Measurements from ENCODE around the gene NPIPB2.

NPIPB2 gene

GRCh38 chr16:11892761-11893160, 49.1 kb downstream of the NPIPB2 start:
- no peak overlapping the region for H3K4me3 Mint-ChIP-seq
- DNase-seq (ENCODE audit: low spot score in 2 of 2) (no peak), ATAC-seq (no peak)
- peaks cover 12% of the 10 kb centered on the region for H3K4me1 Mint-ChIP-seq
- H3K27ac Mint-ChIP-seq = no peak overlapping the region
- peaks cover 100% of the 10 kb centered on the region for H3K36me3 Mint-ChIP-seq
- H3K9me3 Mint-ChIP-seq = no peaks in the 10 kb centered on the region

DNA sequence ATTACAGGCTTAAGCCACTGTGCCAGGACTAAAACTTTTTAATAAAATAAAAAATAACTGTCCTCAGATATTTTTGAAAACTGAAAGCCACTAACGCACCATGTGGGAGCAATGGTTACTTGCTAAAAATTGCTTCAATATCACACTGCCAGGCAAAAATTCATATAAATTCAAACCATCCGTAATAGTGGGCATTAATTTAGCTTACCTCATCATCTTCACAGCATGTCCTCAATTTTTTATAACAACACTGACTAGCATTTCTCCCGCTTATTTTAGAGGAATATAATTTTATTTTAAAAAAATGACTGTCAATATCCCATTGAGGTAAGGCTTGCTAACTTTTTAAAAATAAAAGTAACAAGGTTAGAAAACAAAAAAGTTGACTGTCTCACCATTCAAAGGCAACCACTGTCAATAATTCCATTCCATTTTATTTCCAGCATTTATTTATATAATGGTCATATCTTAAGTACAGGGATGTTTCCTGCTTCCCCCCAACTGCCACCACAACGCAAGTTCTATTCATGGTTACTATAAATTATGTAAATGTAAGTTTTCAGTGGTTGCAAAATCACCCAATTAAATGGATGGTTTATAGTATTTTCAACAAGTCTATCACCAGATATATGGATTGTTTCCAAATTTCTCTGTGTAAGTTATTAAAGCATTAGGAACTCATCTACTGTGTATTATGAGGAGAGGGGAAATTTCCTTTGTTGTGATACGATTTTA, 51.4 kb downstream of the NPIPB2 start:
- no peak for ATAC-seq
- Mint-ChIP-seq H3K9me3 (no peaks in the 10 kb centered on the region), H3K4me1 (no peaks in the 10 kb centered on the region), H3K27ac (no peak overlapping the region), H3K4me3 (no peak overlapping the region), H3K36me3 (peaks cover 100% of the 10 kb centered on the region)
- no peak for DNase-seq (ENCODE audit: low spot score in 2 of 2)

DNA sequence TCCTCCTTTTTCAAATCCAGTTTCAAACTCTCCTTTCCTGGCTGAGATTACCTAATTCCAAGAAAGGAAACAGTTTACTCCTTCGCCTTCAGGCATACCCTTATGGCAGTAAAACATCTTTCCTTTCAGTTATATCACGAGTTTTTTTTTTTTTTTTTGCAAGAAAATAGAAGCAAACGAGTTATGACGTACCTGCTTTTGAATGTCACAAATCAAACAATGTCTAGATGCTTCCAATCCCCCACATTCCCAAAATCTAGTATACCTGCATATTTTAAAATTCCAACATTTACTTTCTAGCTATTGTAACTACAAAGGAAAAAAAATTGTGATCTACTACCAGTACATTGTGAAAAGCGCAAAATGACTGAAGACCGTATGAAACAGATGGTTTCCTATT, 55.0 kb downstream of the NPIPB2 start:
- Mint-ChIP-seq H3K4me1 (no peaks in the 10 kb centered on the region), H3K36me3 (peaks cover 100% of the 10 kb centered on the region), H3K27ac (no peak overlapping the region), H3K9me3 (no peaks in the 10 kb centered on the region), H3K4me3 (no peak overlapping the region)
- DNase-seq (ENCODE audit: low spot score in 2 of 2) (no peak), ATAC-seq (no peak)

DNA sequence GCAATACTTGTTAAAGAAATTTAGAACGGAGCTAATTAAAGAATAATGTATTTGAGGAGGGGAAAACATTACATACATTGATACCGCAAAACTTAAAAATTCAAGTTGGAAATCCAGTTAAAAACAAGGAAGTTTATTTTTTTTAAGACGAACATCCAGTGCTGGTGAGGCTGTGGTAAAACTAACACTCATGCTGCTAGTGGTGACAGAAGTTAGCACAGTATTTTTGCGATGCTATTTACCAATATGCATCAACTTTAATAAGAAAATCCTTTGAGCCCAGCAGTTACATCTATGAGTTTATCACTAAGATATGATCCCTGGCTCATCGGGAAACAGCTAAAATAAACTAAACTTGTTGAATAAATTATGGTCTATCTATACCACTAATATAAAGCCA, 57.8 kb downstream of the NPIPB2 start:
- H3K9me3 Mint-ChIP-seq = no peaks in the 10 kb centered on the region
- H3K36me3 Mint-ChIP-seq = peaks cover 100% of the 10 kb centered on the region
- H3K4me3 Mint-ChIP-seq = no peak overlapping the region
- no peak overlapping the region for H3K27ac Mint-ChIP-seq
- no peak for DNase-seq (ENCODE audit: low spot score in 2 of 2)
- ATAC-seq = no peak
- H3K4me1 Mint-ChIP-seq = no peaks in the 10 kb centered on the region

GRCh38 chr16:11880007-11880406, 61.8 kb downstream of the NPIPB2 start:
- Mint-ChIP-seq H3K9me3 (no peaks in the 10 kb centered on the region), H3K4me1 (peaks cover 2% of the 10 kb centered on the region), H3K36me3 (peaks cover 100% of the 10 kb centered on the region), H3K27ac (no peak overlapping the region), H3K4me3 (no peak overlapping the region)
- ATAC-seq (no peak), DNase-seq (ENCODE audit: low spot score in 2 of 2) (no peak)

- peaks cover 6% of the 10 kb centered on the region for H3K4me1 Mint-ChIP-seq
These were observed 64.5 kb downstream of the NPIPB2 start for GRCh38 chr16:11877374-11877773.

More at GRCh38 chr16:11877374-11877773, 64.5 kb downstream of the NPIPB2 start:
- H3K9me3 Mint-ChIP-seq = no peaks in the 10 kb centered on the region
- ATAC-seq = no peak
- H3K27ac Mint-ChIP-seq = no peak overlapping the region
- no peak overlapping the region for H3K4me3 Mint-ChIP-seq
- DNase-seq (ENCODE audit: low spot score in 2 of 2) = no peak
- H3K36me3 Mint-ChIP-seq = peaks cover 100% of the 10 kb centered on the region

Measured in stimulated activated effector memory CD8-positive, alpha-beta T cell treated with anti-CD3 and anti-CD28 coated beads, Interleukin-12 subunit alpha, Interleukin-12 subunit beta, amount 100 ng/mL, for 72 hours (primary cell).